HepG2 (cell line): ENCODE measurements around the gene TXNRD3. TPM values are rescaled to one million over a fixed set of nuclear protein-coding genes. Genes with fewer than 3 reads are reported as not detected.

Experiments used
- ATF1 ChIP-seq: IDR thresholded peaks from 2 replicates; pipeline ENCODE4 v1.6.1; 2016; ENCODE audit warnings: mild to moderate bottlenecking, control low read depth
- CSRNP2 ChIP-seq: sonication (generic); formaldehyde crosslinking; conservative IDR thresholded peaks from 2 replicates; pipeline ENCODE4 v1.8.0; 2022; ENCODE audit warnings: low read depth, missing genetic modification reagents
- HMGXB3 ChIP-seq: sonication (generic); formaldehyde crosslinking; IDR thresholded peaks from 2 replicates; pipeline ENCODE4 v1.4.0; 2020; ENCODE audit warnings: missing genetic modification reagents, borderline replicate concordance
- HNF4G ChIP-seq, 2 experiments: sonication (generic) in 1 of 2; formaldehyde crosslinking in 1 of 2; IDR thresholded peaks; 2 replicates each; pipeline versions ENCODE4 v1.4.0 to v1.6.1; 2011 to 2020; ENCODE audit warnings: borderline replicate concordance in 2 of 2, low read depth in 2 of 2, mild to moderate bottlenecking in 2 of 2, low read length in 1 of 2, missing genetic modification reagents in 1 of 2, moderate library complexity in 1 of 2
- MIER3 ChIP-seq: IDR thresholded peaks from 2 replicates; pipeline ENCODE4 v1.6.1; 2016; ENCODE audit warnings: missing compliant biosample characterization, borderline replicate concordance
- NFE2 ChIP-seq: sonication (generic); formaldehyde crosslinking; IDR thresholded peaks from 2 replicates; pipeline ENCODE4 v1.4.0; 2020; ENCODE audit warnings: missing genetic modification reagents
- POLR2A ChIP-seq, 2 experiments: IDR thresholded peaks; 2 replicates each; pipeline ENCODE4 v1.6.1; 2011; ENCODE audit warnings: low read depth in 2 of 2, low read length in 2 of 2, mild to moderate bottlenecking in 1 of 2, moderate library complexity in 1 of 2; ENCODE audit not compliant: insufficient read depth in 1 of 2
- SNAPC5 ChIP-seq: sonication (generic); formaldehyde crosslinking; IDR thresholded peaks from 2 replicates; pipeline ENCODE4 v1.8.1; 2023; ENCODE audit warnings: mild to moderate bottlenecking, missing genetic modification reagents, borderline replicate concordance
- SSRP1 ChIP-seq: IDR thresholded peaks from 2 replicates; pipeline ENCODE4 v1.6.1; 2016; ENCODE audit warnings: control low read depth
- TCF12 ChIP-seq, 2 experiments: fragments of 450-650 bp in 1 of 2; sonication (generic) in 1 of 2; formaldehyde crosslinking in 1 of 2; IDR thresholded peaks; 2 replicates each; pipeline versions ENCODE4 v1.6.1 to v1.8.0; 2017 to 2022; ENCODE audit warnings: antibody characterized with exemption in 1 of 2, mild to moderate bottlenecking in 1 of 2, missing genetic modification reagents in 1 of 2, moderate library complexity in 1 of 2
- TGIF2 ChIP-seq: IDR thresholded peaks from 2 replicates; pipeline ENCODE4 v1.6.1; 2016; ENCODE audit warnings: control low read depth, missing compliant biosample characterization
- THAP11 ChIP-seq: IDR thresholded peaks from 2 replicates; pipeline ENCODE4 v1.6.1; 2016; ENCODE audit warnings: missing biosample characterization, missing genetic modification reagents
- U2AF1 ChIP-seq: fragments of 200-400 bp; formaldehyde crosslinking; optimal IDR thresholded peaks from 2 replicates; pipeline ENCODE3; 2017; ENCODE audit warnings: mild to moderate bottlenecking, low read depth, low read length
- XBP1 ChIP-seq: sonication (generic); formaldehyde crosslinking; IDR thresholded peaks from 2 replicates; pipeline ENCODE4 v1.5.0; 2020; ENCODE audit warnings: missing genetic modification reagents
- ZNF143 ChIP-seq: sonication (generic); formaldehyde crosslinking; IDR thresholded peaks from 2 replicates; pipeline ENCODE4 v1.4.0; 2020; ENCODE audit warnings: missing genetic modification reagents
- ZNF235 ChIP-seq: sonication (generic); formaldehyde crosslinking; IDR thresholded peaks from 2 replicates; pipeline ENCODE4 v1.8.1; 2023; ENCODE audit warnings: mild to moderate bottlenecking, missing genetic modification reagents, borderline replicate concordance
- ZNF253 ChIP-seq: sonication (generic); formaldehyde crosslinking; IDR thresholded peaks from 2 replicates; pipeline ENCODE4 v1.8.0; 2022; ENCODE audit warnings: mild to moderate bottlenecking, missing genetic modification reagents, borderline replicate concordance
- ZNF296 ChIP-seq: sonication (generic); formaldehyde crosslinking; conservative IDR thresholded peaks from 2 replicates; pipeline ENCODE4 v1.5.0; 2020; ENCODE audit warnings: mild to moderate bottlenecking, missing genetic modification reagents
- ZNF350 ChIP-seq: sonication (generic); formaldehyde crosslinking; IDR thresholded peaks from 2 replicates; pipeline ENCODE4 v1.4.0; 2020; ENCODE audit warnings: mild to moderate bottlenecking, low read depth, missing genetic modification reagents, borderline replicate concordance
- ZNF354B ChIP-seq: sonication (generic); formaldehyde crosslinking; IDR thresholded peaks from 2 replicates; pipeline ENCODE4 v1.8.0; 2022; ENCODE audit warnings: mild to moderate bottlenecking, missing genetic modification reagents
- ZSCAN20 ChIP-seq: sonication (generic); formaldehyde crosslinking; IDR thresholded peaks from 2 replicates; pipeline ENCODE4 v1.4.0; 2020; ENCODE audit warnings: missing genetic modification reagents, mild to moderate bottlenecking, borderline replicate concordance
- ZSCAN21 ChIP-seq: sonication (generic); formaldehyde crosslinking; IDR thresholded peaks from 2 replicates; pipeline ENCODE4 v1.8.0; 2022; ENCODE audit warnings: mild to moderate bottlenecking, missing genetic modification reagents, moderate library complexity, borderline replicate concordance
- polyA plus RNA-seq, 8 experiments: library from polyadenylated mRNA; depleted of rRNA in 3 of 8; stranded (reverse) in 7 of 8; unstranded in 1 of 8; fragments of >200 nt; fragmentation: Illumina TruSeq in 4 of 8; extraction: Trizol in 4 of 8; gene quantifications; 2 replicates each; pipeline versions ENCODE4 v1.2.1 to v1.2.3, GENCODE V29; 2011 to 2016; ENCODE audit warnings: low read depth in 4 of 8, missing spikeins in 1 of 8, mixed read lengths in 1 of 8; ENCODE audit not compliant: insufficient read depth in 1 of 8
- total RNA-seq, 5 experiments: library from RNA; depleted of rRNA; stranded (reverse); fragments of >200 nt; fragmentation: Illumina TruSeq; extraction: Trizol; gene quantifications; 2 replicates each; pipeline ENCODE4 v1.2.3, GENCODE V29; 2016; ENCODE audit warnings: low read depth in 1 of 5

The TXNRD3 gene
- total and polyA plus RNA-seq, 2 of the 13 experiments (the other 11 are each of a cell fraction or from before 2014, with no cell fraction given), result 4.8 to 20.7 TPM

- TF ChIP-seq HMGXB3 (CRISPR knock-in tag) (peak; percentile 100), ZNF296 (CRISPR knock-in tag) (peak; percentile 81), POLR2A (IDR thresholded peaks at IDR 0.05; ENCODE audit: insufficient read depth in 1 of 2, low read depth in 2 of 2, low read length in 2 of 2) (peak in 1 of 2 experiments; percentile 12; a peak in 2 of 4 replicates), SSRP1 (CRISPR knock-in tag) (no peak), NFE2 (no peak), HNF4G (IDR thresholded peaks at IDR 0.05; ENCODE audit: borderline replicate concordance, low read depth, low read length) (no peak), HNF4G (CRISPR knock-in tag; IDR thresholded peaks at IDR 0.05; ENCODE audit: borderline replicate concordance, low read depth) (no peak; the same call in 1 of the 2 replicates), TGIF2 (CRISPR knock-in tag) (peak; percentile 66; the same call in 1 of the 2 replicates), MIER3 (CRISPR knock-in tag) (0 out of 2 replicates have a peak, but pooled peaks have one; percentile 29), SNAPC5 (no peak), U2AF1 (no peak), THAP11 (peak; percentile 99), CSRNP2 (CRISPR knock-in tag) (no peak), ZNF350 (CRISPR knock-in tag) (peak; percentile 77), XBP1 (CRISPR knock-in tag) (no peak), ATF1 (CRISPR knock-in tag) (no peak), ZSCAN20 (CRISPR knock-in tag) (no peak), ZNF253 (CRISPR knock-in tag) (no peak; the same call in 1 of the 2 replicates), ZNF354B (CRISPR knock-in tag) (no peak), ZNF235 (no peak), ZSCAN21 (CRISPR knock-in tag) (peak; percentile 29; the same call in 1 of the 2 replicates), TCF12 (IDR thresholded peaks at IDR 0.05) (no peak), TCF12 (CRISPR knock-in tag; IDR thresholded peaks at IDR 0.05) (no peak), ZNF143 (CRISPR knock-in tag) (peak; percentile 98)
Measured at GRCh38 chr3:126703512-126704493, 48.9 kb upstream of the TXNRD3 start, which contains the start of gene CHCHD6 (continued).
